GM18498 (cell line): Measurements from ENCODE around the gene ATP8B3.

Experiments
- ATAC-seq: cut with Tn5 transposase; IDR thresholded peaks from one replicate; pipeline ENCODE4 v1.9.1; 2021; ENCODE audit warnings: mild to moderate bottlenecking, moderate library complexity; ENCODE audit not compliant: unreplicated experiment

Gene ATP8B3

DNA sequence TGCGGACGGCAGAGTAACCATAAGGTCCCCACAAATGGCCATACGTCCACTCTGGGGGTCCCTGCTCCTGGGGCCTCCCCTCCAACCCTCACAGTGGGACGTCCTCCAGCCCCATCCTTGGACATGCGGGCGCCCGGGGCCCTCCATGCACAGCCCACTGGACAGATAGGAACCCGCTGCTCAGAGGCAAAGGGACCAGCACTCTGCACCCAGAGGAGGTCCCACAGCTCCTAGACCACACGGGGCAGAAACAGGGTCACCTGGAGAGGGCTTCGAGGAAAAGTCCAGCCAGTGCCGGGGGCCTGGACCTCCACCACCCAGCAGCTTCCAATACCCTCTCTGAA is 25.1 kb upstream of the ATP8B3 start:
- ATAC-seq, result no peak

DNA sequence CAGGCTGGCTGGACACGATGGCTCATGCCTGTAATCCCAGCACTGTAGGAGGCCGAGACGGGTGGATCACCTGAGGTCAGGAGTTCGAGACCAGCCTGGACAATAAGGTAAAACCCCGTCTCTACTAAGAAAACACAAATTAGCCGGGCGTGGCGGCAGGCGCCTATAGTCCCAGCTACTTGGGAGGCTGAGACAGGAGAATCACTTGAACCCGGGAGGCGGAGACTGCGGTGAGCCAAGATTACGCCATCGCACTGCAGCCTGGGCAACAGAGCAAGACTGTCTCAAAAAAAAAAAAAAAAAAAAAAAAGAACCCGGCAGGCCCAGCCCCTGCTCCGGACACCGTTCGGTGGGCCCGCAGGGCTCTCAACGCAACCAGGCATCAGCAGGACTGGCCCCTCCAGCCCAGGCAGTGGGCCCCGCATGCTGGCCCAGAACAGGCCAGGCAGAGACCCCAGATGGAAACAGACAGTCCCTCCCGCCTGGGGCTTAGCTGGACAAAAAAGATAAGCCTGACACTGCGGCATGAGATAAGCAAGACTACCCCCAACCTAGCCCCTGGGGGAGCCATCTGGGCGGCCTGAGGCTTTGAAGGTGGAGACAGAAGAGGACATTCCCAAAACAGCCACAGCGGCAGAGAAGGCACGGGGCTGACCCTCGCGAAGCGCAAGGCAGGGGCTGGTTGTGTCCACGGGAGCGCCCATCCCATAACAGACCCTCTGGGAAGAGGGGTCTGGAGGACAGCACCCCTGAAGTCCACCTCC is 24.6 kb upstream of the ATP8B3 start:
- no peak for ATAC-seq

DNA sequence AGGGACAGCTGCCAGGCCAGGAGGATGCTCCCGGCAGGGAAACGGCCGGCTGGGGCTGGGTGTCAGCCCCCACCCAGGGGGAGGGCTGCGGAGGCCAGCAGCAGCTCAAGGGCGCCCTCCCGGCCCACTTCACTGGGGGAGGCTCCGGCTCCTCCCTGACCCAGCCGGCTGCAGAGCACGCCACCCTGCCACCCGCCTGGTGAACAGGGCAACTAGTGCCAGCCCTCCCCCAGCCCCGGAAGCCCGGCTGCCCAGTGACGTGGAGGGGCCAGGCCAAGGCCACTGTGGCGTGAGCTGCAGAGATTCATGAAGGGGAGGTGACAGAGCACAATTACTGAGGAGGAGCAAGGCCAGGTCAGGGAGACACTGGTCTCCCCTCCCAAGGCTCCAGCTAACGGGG is 21.5 kb upstream of the ATP8B3 start:
- no peak for ATAC-seq

DNA sequence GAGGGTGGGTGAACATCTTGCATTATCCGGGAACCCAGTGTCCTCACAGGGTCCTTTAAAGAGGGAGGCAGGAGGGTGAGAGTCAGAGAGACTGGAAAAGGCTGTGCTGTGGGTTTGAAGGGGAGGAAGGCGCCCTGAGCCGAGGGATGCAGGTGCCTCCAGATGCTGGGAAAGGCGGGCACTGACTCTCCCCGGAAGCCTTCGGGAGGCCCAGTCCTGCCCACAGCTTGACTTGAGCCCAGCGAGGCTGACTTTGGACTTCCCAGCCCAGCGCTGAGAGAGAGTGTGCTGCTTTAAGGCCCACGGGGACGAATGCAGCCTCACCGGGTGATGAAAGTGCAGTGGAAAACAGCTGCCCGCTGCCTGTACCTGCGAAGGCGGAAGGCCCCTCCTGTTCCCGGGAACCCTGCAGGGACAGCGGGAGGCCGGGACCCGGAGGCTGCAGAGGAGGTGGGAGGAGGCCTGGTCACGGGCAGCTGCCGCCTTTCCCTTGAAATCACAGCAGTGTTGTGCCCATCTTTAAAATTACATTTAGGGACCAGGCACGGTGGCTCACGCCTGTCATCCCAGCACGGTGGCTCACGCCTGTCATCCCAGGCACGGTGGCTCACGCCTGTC is 20.1 kb upstream of the ATP8B3 start:
- ATAC-seq, result no peak

DNA sequence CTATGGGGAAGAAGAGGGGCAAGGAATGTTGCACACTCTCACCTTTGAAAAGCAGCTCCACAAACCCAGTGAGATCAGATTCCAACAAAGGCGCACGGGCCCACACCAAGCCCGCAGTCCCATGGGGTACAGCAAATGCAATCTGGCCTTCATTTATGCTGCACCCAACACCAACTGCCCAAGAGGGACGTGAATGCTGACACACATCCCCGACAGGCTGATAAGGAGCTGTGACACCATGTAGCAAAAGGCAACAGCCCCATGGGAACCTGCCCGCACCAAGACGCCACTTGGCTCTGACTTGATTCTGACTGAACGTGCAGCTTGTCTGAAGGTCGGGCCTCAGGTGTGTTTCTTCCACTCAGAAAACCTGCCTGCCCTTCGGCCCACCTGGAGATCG is 18.9 kb upstream of the ATP8B3 start:
- no peak for ATAC-seq

DNA sequence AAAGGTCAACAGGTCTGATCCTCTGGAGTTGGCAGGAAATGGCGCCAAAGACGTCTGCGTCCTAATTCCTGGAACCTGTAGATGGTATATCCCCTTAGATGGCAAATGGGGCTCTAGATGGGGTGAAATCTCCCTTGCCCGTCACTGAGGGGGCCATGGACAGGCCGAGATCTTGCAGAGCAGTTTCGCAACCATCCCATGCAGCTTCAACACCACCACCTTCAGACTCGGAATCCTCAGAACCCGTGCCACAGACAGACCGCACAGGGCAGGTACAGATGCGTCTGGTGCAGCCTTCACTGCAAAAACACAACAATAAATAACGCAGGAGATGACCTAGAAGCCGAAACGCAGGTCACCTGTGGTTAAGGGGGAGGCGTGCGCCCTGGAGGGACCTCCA is 18.5 kb upstream of the ATP8B3 start:
- no peak for ATAC-seq

DNA sequence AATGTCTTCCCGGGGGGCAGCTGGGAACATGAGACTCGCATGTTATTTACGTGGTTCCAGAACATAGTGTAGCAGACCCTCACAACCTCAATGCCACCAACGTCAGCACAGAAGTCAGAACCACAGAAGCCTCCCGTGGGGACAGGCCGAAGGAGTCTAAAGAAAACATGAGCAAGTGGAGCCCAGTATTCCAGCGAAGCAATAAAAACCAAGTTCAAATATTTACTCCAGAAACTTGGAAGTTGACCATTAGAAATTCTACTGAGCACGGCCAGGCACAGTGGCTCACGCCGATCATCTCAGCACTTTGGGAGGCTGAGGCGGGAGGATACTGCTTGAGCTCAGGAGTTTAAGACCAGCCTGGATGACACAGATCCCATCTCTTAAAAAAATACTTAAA is 17.9 kb upstream of the ATP8B3 start:
- ATAC-seq, result no peak

DNA sequence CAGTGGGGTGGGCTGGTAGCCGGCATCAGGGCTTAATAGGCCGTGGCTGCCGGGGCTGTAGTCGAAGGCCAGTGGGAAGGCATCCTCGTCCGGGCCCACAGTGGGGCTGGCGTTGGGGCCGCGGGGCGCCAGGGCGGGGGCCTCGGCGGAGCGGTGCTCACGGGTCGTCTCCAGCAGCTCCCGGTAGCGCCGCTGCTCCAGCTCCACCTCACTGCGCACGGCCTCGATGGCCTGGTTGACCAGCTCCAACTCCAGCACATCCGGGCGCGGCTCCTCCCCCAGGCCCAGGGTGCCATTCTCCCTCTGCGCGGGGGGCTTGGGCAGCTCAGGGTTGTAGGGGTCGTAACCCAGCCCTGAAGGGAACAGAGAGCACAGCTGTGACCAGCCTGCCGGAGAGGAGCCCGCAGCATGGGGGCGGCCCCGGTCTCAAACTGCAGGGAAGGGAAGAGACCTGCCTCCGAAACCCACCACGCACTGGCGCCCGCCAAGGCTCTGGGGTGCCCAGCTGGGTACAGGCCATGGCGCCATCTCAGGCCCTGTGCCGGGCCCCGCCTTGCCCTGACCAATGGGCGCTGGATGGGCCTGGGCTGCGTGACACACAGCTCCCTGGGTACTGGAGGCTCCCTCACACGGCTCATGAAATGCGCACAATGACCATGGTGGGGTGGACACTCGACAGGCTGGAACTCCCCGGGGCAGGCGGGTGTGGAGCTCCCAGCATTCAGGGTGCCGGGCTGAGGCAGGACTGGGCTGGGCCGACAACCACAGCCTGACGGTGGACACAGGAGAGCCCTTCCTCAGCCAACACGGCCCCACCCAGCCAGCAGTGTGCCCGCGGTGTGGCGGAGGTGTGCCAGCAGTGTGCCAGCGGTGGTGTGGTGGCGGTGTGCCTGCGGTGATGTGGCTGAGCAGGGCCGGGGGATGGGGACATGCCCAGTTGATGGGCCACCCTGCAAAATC is 16.5 kb upstream of the ATP8B3 start:
- ATAC-seq, result no peak

DNA sequence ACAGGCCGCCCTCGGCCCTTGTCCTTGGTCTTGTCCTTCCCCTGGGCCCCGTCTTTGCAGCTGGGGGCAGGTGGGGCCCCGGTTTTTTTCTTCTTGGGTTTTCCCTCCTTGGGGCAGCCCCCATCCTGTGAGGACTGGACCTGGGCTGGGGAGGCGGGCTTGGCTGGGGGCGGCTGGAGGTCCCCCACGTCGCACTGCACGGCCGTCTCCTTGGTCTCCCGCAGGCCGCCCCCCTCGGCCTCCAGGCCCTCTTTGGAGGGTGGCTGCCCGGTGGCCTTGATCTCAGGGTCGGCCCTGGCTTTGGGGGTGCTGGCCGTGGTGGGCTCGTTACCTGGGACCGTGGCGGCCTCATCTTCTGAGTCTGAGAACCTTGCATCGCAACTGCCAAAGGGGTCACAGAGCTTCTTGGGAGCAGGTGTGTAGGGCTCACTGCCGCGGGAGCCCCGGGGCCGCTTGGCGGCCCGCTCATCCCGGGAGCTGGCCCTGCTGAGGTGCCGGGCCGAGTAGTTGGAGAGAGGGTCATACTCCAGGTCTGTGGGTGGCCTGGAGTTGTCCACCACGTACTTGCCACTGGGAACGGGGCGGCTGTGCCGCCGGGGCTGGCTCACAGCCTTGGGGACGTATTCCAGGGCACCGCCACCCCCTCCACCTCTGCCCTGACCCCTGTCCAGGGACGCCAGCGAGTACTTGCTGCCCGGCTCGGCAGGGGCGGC is 15.6 kb upstream of the ATP8B3 start:
- ATAC-seq, result no peak

DNA sequence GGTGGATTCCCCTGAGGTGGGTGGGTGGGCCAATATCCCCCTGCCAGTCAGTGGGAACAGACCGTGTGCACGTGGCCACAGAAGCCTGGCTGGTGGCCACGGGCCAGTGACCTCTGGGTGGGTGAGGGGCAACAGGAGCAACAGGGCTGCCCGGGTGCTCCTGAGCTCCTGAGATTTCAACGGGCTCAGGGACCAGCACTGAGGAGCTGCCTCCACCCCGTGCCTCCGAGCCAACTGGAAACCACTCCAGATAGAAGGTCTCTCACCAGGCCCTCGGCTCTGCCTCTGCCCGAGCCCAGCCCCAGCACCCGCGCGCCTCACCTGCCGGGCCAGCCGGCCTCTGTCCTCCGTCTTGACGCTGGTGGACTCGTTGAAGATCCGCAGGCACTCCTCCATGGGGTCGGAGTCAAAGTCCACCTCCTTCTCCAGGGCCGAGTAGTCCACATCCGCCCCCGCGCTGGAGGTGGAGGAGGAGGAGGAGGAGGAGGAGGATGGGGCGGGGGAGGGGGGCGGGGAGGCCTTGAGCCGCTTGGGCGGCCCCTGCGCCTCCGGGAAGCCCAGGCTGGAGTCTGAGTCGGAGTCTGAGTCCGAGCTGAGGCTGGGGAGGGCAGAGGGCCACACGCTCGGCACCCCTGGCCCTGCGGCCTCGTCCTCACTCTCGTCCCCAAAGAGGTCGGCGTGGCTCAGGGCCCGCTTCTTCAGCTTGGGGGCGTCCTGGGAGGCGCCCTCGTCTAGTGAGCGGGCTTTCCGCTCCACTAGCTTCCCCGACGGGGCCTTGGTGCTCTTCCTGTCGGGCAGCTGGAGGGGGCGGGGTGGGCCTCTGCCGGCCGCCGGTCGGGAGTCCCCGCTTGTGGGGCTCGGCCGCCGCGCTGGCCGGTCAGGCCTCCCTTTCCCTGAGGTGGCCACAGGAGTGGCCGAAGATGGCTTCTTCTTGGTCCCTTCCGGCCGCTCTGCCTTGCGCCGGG is 14.8 kb upstream of the ATP8B3 start:
- ATAC-seq, result no peak

DNA sequence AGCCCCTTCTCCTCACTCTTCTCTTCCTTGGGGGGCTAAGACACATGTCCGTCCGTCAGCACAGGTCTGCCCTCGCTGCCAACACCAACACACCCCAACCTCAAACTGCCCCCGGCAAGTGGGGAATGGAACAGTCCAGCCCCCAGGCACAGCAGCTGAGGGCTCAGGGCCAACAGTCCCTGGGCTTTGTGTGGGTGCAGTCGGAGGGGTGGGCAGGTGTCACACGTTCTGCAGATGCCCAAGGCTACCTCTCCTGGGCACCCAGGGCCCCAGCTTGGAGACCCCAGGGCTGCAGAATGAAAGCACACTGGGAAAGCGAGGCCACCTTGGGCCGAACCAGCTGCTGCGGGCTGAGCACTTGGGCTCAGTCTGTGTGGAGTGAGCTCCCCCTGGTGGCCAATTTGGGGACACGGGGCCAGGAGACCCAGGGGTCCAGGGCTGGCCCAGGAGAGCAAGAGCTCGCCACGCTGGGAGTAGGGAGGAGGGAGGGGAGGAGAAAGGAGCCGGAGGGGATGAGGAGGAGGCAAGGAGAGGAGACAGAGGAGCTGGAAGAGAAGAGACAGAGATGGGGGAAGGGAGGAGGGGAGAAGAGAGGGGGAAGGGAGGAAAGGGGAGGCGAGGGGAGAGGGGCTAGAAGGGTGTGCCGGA is 14.0 kb upstream of the ATP8B3 start:
- ATAC-seq, result no peak

DNA sequence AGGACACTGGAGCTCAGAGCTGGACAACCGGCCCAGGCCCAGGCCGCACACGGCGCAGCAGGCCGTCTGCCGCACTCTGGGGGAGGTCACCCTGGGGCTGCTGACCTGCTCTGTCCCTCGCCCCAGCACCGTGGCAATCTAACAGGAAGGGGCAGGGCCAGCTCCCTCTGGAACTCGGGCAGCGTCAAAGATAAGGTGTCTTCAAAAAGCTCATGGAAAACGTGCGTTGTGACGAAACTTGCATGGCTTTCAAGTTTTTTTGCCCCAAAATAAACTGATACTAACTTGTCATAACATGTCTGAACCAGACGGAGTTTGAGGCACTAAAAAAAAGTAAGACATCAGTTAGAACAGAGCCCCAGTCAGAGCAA is 12.2 kb upstream of the ATP8B3 start:
- no peak for ATAC-seq

DNA sequence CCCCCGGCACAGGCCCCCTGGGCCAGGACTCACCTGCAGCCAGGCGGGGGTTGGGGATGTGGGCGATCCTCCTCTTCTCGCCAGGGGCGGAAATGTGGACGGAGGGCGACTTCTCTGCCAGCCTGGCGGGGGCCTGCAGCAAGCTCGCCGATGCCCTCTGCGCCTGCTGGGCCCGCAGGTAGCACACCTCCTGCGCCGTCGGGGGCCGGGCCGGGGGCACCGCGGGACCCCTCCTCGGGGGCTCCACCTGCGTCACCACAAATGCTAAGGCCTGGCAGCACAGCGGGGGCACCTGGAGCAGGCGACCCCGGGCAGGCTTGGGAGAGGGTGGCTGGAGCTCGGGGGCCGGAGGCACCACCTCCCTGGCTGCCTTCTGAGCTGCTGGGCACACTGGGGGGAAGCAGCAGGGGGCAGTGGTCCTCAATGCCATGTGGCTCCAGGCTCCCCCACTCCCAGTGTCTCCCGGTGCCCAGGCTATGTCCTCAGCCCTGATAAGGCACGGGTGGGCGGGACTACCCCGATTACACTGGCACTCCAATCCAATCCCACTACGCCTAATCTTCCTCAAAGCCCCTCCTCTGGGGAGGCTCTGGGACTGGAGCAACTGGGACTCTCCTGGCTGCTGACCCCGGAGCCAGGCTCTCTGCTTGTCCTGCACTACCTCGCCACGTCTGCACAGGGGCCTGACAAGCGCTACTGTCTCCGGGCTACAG is 11.6 kb upstream of the ATP8B3 start:
- ATAC-seq, result no peak

DNA sequence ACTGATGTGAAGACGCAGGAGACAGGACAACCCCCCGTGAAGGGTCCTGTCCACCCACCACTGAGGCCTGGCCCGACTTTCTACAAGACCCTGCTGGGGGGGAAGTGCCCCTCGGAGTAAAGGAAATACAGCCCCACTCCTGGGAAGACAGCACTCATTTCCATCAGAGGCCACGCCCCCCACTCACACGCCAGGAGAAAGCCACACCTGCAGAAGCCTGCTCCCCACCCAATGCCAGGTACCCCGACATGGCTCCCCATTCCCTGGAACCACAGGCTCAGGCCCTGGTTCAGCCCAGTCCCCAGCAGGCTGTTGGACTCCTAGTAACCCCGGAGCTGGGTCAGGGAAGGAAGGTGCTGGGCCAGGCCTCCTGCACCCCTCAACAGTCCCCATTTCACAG is 10.9 kb upstream of the ATP8B3 start:
- no peak for ATAC-seq

DNA sequence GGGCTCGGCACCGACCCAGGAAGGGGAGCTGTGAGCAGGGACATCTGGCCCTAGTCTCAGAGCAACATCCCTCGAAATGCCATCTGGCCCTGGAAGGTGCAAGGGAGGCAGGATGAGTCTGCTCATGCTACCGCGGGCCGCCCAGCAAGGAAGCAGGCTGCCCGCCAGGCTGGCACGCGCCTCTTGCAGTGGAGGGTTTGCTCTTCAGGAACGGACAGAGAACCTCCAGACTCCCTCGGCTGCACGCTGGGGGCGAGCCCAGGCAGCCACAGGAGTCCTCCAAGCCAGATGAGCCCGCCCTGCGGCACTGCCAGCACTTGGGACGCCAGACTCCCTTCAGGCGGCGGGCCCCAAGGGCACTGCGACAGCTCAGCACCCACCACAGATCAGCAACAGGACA is 10.1 kb upstream of the ATP8B3 start:
- ATAC-seq, result no peak

DNA sequence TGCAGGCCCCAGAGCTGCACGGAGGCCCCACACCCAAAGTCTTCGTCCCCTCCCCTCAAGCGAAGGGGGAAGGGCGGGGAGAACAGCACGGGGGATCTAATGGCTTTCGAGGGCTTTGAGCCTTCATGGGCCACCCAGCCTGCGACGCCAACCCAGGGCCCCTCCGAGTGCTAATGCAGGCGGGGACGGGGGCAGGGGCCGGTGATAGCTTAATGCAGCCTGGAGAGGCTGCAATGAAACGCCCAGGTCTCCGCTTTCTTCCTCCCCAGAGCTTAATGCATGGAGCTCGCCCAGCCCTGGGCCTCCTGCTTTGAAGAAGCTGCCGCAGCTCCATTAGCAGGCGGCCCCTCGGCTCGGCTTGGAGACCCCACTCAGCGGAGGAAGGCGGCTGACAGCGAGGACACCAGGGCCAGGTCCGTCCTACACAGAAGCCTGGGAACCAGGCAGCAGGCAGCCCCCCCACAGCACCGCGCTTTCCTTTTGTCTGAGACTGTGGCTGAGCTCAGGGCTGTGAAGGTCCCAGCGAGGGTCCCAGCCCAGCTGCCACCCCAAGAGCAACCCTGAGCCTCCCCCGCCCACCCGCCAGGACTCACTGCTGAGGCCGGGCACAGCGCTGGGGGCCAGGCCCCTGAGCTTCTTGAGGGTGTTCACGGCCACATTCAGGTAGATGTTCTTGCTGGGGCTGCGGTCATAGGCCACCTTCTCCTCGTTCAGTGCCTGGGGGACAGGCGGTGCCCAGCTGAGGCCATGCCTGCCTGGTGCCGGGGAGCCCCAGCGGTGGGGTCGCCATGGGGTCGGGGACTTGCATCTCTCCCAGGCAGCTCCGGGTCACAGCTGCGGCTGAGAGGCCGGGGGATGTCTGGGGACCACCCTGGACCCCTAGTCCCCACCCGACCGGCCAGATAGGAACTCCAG is 7.5 kb upstream of the ATP8B3 start:
- ATAC-seq, result no peak

DNA sequence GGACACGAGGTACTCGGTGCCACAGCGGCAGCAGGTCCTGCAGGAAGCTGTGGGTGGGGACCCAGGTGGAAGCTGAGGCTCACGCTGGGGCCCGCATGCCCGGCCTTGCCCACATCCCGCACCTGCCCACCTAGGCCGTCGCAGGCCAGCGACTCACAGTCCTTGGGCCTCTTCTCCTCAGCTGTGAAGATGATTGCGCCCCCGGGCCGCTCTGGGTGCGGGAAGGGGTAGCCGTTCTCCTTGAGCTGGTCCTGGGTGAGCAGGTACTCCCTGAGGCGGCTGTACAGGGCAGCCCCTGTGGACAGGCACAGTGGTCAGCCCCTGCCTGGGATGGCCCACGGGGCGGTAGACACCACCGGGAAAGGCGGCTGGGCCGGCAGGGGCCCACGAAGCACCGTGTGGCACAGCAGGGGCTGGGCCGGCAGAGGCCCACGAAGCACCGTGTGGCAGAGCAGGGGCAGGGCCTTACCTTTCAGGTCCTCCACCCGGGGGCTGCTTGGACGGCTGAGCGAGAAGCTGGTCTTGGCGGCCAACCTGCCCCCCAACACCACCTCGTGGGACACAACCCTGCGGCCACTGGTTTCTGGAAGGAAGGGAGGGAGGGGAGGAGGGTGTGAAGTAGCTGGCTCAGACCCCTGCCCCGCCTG is 6.6 kb upstream of the ATP8B3 start:
- no peak for ATAC-seq
